ENCODE results near the gene RASSF6.
"Not testable (repeated sequence)": the region's sequence is repeated elsewhere in the genome, so short reads cannot be mapped to it uniquely, and the experiment has no call there.

RASSF6 gene

DNA sequence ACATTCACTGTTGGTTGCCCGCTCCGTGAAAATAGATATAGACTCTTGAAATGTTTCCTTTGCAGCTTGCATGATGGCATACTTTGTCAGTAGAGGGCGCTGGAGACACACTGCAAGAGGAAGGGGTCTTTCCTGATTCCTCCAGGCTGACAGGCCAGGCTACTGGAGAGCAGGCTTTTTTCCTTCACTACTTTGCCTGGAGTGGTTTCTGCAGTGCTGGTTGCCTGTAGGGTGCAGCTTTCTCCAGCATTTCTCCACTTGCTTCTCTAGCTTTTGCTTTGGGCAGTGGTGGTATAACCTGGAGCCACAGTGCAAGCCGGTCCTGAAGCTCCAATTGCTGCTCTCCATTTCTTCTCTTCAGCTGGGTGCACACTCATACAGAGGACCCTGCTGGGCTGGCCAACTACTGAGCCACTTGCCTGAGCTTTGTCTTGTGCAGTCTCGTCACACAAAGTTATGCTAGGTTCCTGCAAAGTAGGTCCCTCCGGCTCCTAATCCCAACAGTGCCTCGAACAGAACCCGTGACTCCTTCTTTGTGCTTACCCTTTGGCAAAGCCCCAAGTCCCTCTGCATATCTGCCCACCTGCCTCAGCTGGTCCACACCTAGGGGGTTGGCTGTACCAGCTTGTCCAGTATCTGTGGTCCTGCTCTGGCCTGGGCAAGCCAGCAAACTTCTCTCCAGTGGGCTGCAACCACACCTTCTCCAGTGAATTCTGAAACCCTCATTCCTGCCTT, 46.3 kb downstream of the RASSF6 start:
- peak; percentile 50 to 57 for DNase-seq

- not testable (repeated sequence) for DNase-seq
Measured at GRCh38 chr4:73550865-73551264, 69.4 kb downstream of the RASSF6 start.

DNA sequence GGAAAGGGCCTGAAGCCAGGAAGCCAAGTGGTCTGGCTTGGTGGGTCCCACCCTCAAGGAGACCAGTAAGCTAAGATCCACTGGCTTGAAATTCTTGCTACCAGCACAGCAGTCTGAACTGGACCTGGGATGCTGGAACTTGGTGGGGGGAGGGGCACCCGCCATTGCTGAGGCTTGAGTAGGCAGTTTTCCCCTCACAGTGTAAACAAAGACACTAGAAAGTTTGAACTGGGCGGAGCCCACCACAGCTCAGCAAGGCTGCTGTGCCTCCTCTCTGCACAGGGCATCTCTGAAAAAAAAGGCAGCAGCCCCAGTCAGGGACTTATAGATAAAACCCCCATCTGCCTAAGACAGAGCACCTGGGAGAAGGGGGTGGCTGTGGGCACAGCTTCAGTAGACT, 75.6 kb downstream of the RASSF6 start:
- no peak for DNase-seq

GRCh38 chr4:73541251-73541650, 79.0 kb downstream of the RASSF6 start:
- DNase-seq = no peak

DNA sequence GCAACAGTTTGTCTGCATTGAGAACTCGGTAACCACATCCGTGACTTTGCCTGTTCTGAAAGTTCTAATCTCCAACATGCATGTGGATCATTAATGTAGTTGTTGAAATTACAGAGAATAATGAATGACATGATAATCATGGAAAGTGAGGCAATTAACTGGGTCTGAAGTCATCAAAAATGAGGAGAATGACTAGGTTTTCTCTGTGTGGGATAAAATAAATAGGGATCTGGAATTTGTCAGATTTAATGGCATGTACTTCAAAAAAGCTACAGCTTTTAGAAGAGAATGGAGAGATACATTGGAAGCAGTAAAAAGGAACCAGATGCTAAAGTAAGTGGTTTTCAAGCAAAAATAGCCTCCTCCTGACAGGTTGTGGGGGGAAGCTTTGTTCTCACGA, 79.4 kb downstream of the RASSF6 start:
- DNase-seq = no peak

DNA sequence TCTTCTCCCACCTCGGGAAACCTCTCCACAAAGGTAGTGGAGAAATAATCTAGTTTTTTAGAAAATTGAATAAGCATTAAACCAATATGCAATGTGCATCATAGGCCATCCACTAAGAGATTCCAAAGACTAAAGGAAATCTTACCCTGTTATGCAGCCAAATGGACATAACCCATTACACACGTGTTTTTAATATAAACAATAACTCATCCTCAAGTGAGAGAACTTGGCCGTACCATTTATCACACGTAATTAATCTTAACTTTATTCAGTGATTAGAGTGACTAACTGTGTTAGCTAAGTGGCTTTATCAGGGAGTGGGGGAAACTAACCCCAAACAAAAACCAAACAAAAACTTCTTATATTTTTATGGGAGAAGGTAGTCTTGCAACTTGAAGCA, 80.8 kb downstream of the RASSF6 start:
- DNase-seq = no peak

DNA sequence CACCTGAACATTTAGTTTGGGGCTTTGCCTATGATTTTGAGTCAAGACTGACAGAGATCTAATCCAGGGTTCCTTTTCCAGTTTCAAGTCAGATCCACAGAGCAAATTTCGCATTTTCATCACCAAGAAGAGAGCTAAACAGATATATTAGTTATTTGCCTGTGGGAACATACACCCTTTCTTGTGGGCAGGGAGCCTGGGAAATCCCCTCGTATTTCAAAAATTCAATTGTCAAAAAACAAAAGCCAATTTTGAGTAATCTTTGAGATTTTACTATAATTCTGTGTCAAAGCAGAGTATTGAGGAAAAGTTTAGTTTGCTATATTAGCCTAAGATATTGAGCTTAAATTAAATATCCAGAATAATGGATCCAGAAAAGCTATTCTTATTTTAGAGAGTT, 82.1 kb downstream of the RASSF6 start:
- DNase-seq = no peak

DNA sequence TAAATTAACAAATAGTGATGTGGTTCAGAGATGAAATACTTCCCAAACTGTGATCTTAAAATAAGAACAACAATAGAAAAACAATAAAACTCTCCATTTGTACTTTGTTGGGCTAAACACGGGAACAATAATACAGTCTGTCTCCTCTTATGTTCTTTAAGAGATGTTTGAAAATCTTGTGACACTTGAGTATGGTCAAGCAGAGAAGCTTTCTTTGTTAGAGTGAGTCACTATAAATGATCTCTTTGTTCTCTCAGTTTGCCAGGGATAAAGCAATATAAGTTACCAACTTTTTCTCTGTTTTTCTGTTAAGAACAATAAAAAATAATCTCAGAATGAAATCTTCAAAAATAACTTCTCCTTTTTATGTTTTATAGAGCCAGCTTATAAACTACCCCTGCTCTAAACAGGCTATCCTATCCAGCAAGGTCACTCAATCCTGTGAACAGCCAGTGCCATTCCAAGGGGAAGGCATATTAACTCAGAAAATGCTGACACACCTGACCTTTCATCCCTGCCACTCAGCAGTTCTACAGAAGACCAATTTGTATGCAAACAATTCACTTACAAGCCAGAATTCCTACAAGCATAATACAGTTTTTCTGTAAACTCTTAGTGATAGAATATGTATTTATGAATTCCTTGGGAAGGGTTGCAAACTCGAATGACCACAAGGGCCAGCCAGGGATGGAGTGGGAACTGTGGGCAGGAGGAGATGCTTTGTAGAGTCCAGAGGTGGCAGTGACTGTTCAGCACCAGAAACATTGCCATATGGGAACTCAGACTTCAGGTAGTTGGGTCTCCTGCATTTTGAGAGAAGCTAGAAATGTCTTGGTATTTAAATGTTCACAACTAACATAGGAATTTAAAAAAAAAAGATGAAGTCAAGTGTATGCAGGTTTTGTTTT, 86.5 kb downstream of the RASSF6 start:
- no peak for DNase-seq

DNA sequence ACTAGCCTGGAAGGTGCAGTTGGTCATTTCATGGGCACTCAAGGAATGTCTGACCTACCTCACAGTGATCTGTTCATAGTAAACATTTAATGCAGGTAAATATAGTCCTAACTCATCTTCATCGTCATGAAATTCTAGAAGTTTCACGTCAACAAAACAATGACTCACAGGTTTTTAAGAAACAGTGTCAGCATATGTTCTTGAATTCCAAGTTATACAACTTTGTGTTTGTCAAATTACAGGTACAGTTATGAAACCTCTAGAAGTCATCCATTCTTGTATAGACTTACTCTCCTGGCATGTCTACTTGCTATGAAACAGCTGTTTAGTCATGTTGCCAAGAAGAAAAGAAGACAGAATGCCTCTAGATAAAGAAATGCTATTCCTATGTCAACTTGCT, 92.1 kb downstream of the RASSF6 start:
- DNase-seq = no peak

DNA sequence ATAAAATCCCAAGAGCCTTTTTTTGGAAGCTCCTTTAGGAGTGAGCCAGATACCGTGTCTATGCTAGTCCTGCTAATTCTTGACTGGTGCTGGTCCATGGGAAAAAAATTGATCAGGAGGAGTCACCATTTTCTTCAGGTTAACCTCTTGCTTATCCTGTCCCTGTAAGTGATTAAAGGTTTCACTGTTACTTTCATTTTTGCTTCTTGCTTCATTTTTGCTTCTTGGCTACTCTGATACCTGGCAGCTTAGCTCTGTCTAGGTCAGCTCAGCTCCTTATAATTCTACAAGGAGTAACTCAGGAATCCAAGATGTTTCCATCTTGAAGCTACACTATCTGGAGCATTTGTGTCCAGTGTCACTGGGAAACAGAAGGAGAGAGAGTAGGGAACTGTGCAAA, 93.0 kb downstream of the RASSF6 start:
- DNase-seq = no peak

DNA sequence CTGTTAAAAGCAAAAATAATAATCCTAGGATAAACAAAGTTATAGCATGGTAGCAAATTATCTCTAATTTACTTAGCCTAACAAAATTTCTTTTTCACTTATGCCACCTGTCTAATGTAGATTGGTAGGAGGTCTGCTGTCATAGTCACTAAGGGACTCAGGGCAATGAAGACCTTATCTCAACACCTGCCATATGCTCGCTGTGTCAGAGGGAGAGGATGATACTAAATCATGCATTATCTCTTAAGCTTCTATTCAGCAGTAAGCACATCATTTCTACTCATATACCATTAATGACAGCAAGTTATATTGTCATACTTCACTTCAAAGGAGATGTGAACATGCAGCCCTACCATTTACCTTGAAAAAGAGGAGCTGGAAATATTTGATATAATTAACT, 94.6 kb downstream of the RASSF6 start:
- DNase-seq = no peak

- no peak for DNase-seq
Measured at GRCh38 chr4:73523126-73523525, 97.1 kb downstream of the RASSF6 start.

All from NCI-H1930 (cell line).